DND-41 (cell line): ENCODE results near the gene AANAT.

ENCODE experiments used
- ATAC-seq: fragments of 200-7000 bp; cut with Tn5 transposase; 3 replicates; pipeline ENCODE4 v1.9.1; 2021; ENCODE audit warnings: low read depth; ENCODE audit not compliant: insufficient read depth
- DNase-seq: peaks from one replicate; pipeline ENCODE4 v3.0.0-alpha.2; 2020
- H2AFZ ChIP-seq: 2 replicates; pipeline ENCODE4 v1.6.0; 2012; ENCODE audit warnings: low read depth, low read length
- H3K27ac ChIP-seq: 2 replicates; pipeline ENCODE4 v1.5.1; 2012; ENCODE audit warnings: low read length, inconsistent platforms
- H3K27me3 ChIP-seq: fragments of 200-600 bp; sonication (generic); 2 replicates; pipeline ENCODE4 v1.6.0; 2012; ENCODE audit warnings: low read length, mild to moderate bottlenecking, inconsistent platforms; ENCODE audit not compliant: insufficient read depth, poor library complexity
- H3K36me3 ChIP-seq: 2 replicates; pipeline ENCODE4 v1.5.1; 2012; ENCODE audit warnings: low read length, inconsistent platforms; ENCODE audit not compliant: insufficient read depth
- H3K4me1 ChIP-seq: 2 replicates; pipeline ENCODE4 v1.5.1; 2012; ENCODE audit warnings: mild to moderate bottlenecking, low read length; ENCODE audit not compliant: insufficient read depth
- H3K4me2 ChIP-seq: 2 replicates; pipeline ENCODE4 v1.6.0; 2012; ENCODE audit warnings: mild to moderate bottlenecking, moderate library complexity, low read length, inconsistent platforms; ENCODE audit not compliant: insufficient read depth
- H3K4me3 ChIP-seq, 2 experiments: fragments of 200-600 bp in 1 of 2; shearing (Covaris generic) in 1 of 2; 2 replicates each; pipeline ENCODE4 v1.5.1; 2012 to 2016; ENCODE audit warnings: inconsistent platforms in 2 of 2, low read length in 2 of 2, mild to moderate bottlenecking in 2 of 2, low read depth in 1 of 2, moderate library complexity in 1 of 2
- H3K79me2 ChIP-seq: 2 replicates; pipeline ENCODE4 v1.6.0; 2012; ENCODE audit warnings: low read length, inconsistent platforms; ENCODE audit not compliant: insufficient read depth
- H3K9ac ChIP-seq: 2 replicates; pipeline ENCODE4 v1.6.0; 2012; ENCODE audit warnings: low read depth, mild to moderate bottlenecking, inconsistent platforms, low read length, moderate library complexity
- H3K9me3 ChIP-seq: 2 replicates; pipeline ENCODE4 v1.5.1; 2012; ENCODE audit warnings: low read length, moderate library complexity, mild to moderate bottlenecking, inconsistent platforms; ENCODE audit not compliant: insufficient read depth, severe bottlenecking
- H4K20me1 ChIP-seq: 2 replicates; pipeline ENCODE4 v1.6.0; 2012; ENCODE audit warnings: low read length; ENCODE audit not compliant: insufficient read depth
- EZH2 ChIP-seq: IDR thresholded peaks from 3 replicates; pipeline ENCODE4 v1.6.1; 2012; ENCODE audit warnings: borderline replicate concordance, low read depth, mild to moderate bottlenecking, moderate library complexity, low read length, inconsistent platforms; ENCODE audit not compliant: severe bottlenecking
- TF ChIP-seq, protein P1 (sequence below): IDR thresholded peaks from 2 replicates; pipeline ENCODE4 v1.5.1; 2012; ENCODE audit warnings: borderline replicate concordance, low read length, moderate library complexity, mild to moderate bottlenecking; ENCODE audit not compliant: poor library complexity, severe bottlenecking; ENCODE audit errors: extremely low read depth

Gene AANAT

DNA sequence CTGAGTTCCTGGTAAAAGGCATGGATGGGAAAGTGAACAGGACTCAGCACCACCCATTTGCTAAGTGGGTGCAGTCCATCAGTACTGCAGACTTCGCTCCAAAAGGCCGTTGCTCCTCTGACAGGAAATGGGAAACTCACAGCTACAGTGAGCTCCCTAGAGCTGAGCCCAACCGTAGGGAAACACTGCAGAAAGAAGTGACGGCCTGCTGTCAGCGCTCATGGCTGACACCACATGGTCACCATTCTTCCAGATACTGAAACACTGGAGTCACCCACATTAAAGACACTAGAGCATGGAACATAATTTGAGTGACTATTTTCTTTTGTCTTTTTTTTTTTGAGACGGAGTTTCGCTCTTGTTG lies 46.4 kb upstream of the AANAT start:
- Histone ChIP-seq H3K9ac (no peak overlapping the region), H2AFZ (no peak overlapping the region), H3K27me3 (no peaks in the 10 kb centered on the region), H3K4me2 (no peak overlapping the region), H3K4me1 (no peaks in the 10 kb centered on the region), H3K4me3 (no peak overlapping the region), H3K27ac (no peak overlapping the region), H4K20me1 (peaks cover 57% of the 10 kb centered on the region), H3K79me2 (peaks cover 65% of the 10 kb centered on the region), H3K36me3 (peaks cover 12% of the 10 kb centered on the region), H3K9me3 (no peaks in the 10 kb centered on the region)
- no peak for DNase-seq
- TF ChIP-seq, protein P1, sequence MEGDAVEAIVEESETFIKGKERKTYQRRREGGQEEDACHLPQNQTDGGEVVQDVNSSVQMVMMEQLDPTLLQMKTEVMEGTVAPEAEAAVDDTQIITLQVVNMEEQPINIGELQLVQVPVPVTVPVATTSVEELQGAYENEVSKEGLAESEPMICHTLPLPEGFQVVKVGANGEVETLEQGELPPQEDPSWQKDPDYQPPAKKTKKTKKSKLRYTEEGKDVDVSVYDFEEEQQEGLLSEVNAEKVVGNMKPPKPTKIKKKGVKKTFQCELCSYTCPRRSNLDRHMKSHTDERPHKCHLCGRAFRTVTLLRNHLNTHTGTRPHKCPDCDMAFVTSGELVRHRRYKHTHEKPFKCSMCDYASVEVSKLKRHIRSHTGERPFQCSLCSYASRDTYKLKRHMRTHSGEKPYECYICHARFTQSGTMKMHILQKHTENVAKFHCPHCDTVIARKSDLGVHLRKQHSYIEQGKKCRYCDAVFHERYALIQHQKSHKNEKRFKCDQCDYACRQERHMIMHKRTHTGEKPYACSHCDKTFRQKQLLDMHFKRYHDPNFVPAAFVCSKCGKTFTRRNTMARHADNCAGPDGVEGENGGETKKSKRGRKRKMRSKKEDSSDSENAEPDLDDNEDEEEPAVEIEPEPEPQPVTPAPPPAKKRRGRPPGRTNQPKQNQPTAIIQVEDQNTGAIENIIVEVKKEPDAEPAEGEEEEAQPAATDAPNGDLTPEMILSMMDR = no peak
- TF ChIP-seq EZH2 = no peak
- ATAC-seq = no peak

GRCh38 chr17:76422406-76422805 lies 45.0 kb upstream of the AANAT start:
- Histone ChIP-seq H3K27ac (no peak overlapping the region), H3K27me3 (no peaks in the 10 kb centered on the region), H3K4me1 (no peaks in the 10 kb centered on the region), H2AFZ (no peak overlapping the region), H3K4me2 (no peak overlapping the region), H4K20me1 (peaks cover 45% of the 10 kb centered on the region), H3K4me3 (no peak overlapping the region), H3K9me3 (no peaks in the 10 kb centered on the region), H3K36me3 (peaks cover 7% of the 10 kb centered on the region), H3K9ac (no peak overlapping the region), H3K79me2 (peaks cover 62% of the 10 kb centered on the region)
- no peak for TF ChIP-seq EZH2
- TF ChIP-seq, protein P1 = no peak
- DNase-seq (no peak), ATAC-seq (no peak)

DNA sequence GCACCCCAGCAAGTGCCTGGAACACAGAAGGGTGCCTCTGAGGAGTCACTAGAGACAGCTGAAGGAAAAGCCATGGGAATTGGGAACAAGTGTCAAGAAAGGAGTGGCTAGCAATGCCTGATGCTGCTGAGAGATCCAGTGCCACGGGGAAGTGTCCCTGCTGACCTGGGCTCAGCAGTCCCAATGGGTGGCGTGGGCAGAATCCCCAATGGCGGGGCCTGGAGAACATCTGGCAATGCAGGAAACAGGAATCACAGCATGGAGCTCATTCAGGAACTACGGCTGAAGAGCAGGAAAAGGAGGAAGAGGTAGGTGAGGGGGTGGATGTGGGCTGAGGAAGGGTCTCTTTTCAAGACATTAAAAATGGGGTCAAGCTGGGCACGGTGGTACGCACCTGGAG lies 44.5 kb upstream of the AANAT start:
- no peak overlapping the region for H3K9ac ChIP-seq
- H3K27ac ChIP-seq = no peak overlapping the region
- peaks cover 40% of the 10 kb centered on the region for H4K20me1 ChIP-seq
- H2AFZ ChIP-seq = no peak overlapping the region
- DNase-seq (no peak), ATAC-seq (no peak)
- no peaks in the 10 kb centered on the region for H3K27me3 ChIP-seq
- no peak overlapping the region for H3K4me3 ChIP-seq
- no peak overlapping the region for H3K4me2 ChIP-seq
- no peak for TF ChIP-seq EZH2
- TF ChIP-seq, protein P1 = no peak
- H3K4me1 ChIP-seq = no peaks in the 10 kb centered on the region
- H3K79me2 ChIP-seq = peaks cover 62% of the 10 kb centered on the region
- H3K36me3 ChIP-seq = peaks cover 3% of the 10 kb centered on the region
- H3K9me3 ChIP-seq = no peaks in the 10 kb centered on the region

DNA sequence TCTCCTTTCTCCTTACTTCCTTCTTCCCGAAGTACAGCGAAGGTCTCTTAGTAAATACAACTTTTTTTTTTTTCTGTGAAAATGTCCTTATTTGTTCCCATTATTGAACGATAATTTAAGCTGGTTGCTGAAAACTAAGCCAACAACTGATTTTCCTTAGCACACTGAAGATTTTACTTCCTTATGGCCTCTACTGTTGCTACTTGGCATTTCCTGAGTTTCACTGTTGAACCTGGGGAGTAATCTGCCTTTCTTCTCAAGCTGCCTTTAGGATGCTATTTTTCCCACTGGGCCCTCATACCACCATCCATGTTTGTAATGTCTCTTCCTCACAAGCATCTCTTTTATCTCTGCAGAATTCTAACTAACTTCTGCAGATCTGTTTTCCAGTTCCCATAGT lies 40.5 kb upstream of the AANAT start:
- Histone ChIP-seq H3K27ac (no peak overlapping the region), H3K4me2 (no peak overlapping the region), H3K4me3 (no peak overlapping the region), H3K36me3 (peaks cover 3% of the 10 kb centered on the region; the same call in 1 of the 2 replicates), H2AFZ (no peak overlapping the region), H3K27me3 (no peaks in the 10 kb centered on the region), H3K9me3 (no peaks in the 10 kb centered on the region), H3K79me2 (peaks cover 63% of the 10 kb centered on the region), H4K20me1 (peaks cover 28% of the 10 kb centered on the region), H3K4me1 (no peaks in the 10 kb centered on the region), H3K9ac (no peak overlapping the region)
- no peak for DNase-seq
- TF ChIP-seq, protein P1 = no peak
- TF ChIP-seq EZH2 = no peak
- no peak for ATAC-seq
